ENCODE results near the gene RMND5B.

DNA sequence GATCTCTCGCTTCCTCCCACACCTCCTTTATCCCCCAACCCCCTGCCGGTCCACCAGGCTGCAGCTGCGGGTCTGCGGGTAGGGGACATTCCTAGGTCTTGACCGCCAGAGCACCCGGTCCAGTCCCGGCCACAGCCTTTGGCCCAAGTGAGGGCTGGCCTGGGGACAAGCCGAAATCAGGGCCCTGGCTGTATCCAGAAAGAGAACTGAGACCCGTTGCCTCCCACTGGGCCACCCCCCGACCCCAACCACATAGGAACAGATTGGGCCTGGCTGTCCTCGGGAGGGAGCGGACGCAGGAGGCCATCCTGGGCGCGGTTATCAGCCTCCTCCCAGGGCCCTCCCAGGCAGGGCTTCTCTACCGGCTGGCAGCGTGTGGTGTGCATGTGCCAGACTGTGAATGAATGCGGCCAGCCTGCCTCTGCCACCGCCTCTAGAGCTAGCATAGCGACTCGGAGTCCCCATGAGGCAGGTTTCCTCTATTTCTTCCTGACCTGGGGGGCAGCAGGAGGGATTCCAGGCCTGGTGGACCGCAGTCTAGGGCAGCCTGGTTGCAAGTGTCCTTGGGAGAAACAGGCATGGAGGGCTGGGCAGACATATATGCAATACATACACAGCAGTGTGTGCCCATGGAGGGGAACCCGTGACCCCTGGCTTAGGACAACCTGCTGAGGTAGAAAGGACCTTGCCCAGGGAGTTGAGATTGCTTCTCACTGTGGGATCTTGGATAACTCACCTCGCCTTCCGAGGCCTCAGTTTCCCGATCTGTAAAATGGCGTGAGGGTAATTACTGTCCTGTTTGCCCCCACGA is 16.3 kb upstream of the RMND5B start:
- TF ChIP-seq, protein P1, sequence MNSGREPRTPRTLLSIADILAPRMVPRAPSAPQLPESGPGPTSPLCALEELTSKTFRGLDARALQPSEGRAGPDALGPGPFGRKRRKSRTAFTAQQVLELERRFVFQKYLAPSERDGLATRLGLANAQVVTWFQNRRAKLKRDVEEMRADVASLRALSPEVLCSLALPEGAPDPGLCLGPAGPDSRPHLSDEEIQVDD (CRISPR knock-in tag; IDR thresholded peaks at IDR 0.05; ENCODE audit: borderline replicate concordance) = no peak
- TF ChIP-seq, protein P2, sequence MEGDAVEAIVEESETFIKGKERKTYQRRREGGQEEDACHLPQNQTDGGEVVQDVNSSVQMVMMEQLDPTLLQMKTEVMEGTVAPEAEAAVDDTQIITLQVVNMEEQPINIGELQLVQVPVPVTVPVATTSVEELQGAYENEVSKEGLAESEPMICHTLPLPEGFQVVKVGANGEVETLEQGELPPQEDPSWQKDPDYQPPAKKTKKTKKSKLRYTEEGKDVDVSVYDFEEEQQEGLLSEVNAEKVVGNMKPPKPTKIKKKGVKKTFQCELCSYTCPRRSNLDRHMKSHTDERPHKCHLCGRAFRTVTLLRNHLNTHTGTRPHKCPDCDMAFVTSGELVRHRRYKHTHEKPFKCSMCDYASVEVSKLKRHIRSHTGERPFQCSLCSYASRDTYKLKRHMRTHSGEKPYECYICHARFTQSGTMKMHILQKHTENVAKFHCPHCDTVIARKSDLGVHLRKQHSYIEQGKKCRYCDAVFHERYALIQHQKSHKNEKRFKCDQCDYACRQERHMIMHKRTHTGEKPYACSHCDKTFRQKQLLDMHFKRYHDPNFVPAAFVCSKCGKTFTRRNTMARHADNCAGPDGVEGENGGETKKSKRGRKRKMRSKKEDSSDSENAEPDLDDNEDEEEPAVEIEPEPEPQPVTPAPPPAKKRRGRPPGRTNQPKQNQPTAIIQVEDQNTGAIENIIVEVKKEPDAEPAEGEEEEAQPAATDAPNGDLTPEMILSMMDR (CRISPR knock-in tag; IDR thresholded peaks at IDR 0.05) = no peak
- TF ChIP-seq ZNF333 (CRISPR knock-in tag; IDR thresholded peaks at IDR 0.05; ENCODE audit: borderline replicate concordance) (no peak), FOXK1 (CRISPR knock-in tag; IDR thresholded peaks at IDR 0.05; ENCODE audit: borderline replicate concordance, low read depth) (no peak)

Data from HepG2 (cell line).